GM18505 (cell line): ENCODE results near the gene APOBEC3B.
"Not testable (repeated sequence)": the region's sequence is repeated elsewhere in the genome, so short reads cannot be mapped to it uniquely, and the experiment has no call there.

ENCODE experiments used
- ATAC-seq: cut with Tn5 transposase; IDR thresholded peaks from one replicate; pipeline ENCODE4 v1.9.1; 2021; ENCODE audit not compliant: unreplicated experiment
- POLR2A ChIP-seq: IDR thresholded peaks from 4 replicates; pipeline ENCODE4 v1.6.1; 2011; ENCODE audit warnings: borderline replicate concordance; ENCODE audit not compliant: insufficient read depth, insufficient read length; ENCODE audit errors: extremely low read depth

The APOBEC3B gene

DNA sequence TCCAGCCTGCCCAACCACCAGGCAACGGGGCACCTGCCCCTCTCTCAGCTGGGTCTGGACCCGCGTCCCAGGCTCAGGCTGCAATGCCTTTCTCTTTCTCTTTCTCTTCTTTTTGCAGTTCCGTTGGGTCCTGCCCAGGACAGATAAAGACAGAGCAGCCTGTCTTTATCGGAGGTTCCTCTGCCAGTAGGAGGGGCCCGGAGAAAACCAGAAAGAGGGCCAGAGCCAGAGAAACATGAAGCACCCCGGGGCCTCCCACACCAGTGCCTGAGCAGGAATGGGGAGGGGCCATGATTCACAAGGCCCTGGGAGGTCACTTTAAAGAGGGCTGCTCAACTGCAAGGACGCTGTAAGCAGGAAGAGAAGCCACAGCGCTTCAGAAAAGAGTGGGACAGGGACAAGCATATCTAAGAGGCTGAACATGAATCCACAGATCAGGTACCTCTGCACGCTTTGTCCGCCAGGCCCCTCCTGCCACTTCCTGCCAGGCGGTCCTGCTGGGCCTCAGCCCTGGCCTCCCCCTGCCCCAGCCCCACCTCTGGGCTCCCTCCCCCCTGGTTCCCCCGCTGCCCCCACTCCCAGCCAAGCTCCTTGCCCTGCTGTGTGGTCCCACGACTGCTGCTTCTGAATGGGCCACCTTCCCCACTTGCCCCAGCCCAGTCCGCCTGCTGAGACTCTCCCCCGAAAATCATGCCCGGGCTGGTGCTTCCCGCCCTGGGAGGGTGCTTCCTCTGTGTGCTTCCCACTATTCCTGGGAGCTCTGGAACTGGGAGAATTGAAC lies 32.0 kb downstream of the APOBEC3B start, which contains the start of gene APOBEC3C:
Gene APOBEC3C (plus strand): TSS at position 316 of the 781 bp plus-strand sequence. CDS start 106 bp downstream, at position 422.
- peak; percentile 77 for ATAC-seq
- TF ChIP-seq POLR2A, result peak; percentile 77

DNA sequence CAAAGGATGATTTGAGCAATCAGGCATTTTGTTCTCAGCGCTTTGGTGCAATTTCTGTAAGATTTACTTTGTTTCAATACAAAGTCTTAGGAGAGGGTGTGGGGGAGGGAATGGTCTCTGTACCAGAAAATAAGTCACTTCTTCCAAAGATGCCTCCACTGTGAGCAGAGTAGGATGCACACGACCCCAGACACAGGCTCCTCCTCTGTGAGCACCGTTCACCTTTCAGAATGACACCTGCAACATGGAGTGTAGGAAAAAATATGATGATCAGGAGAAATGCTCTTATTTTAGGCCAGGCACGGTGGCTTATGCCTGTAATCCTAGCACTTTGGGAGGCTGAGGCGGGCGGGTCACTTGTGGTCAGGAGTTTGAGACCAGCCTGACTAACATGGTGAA lies 32.6 kb downstream of the APOBEC3B start:
- not testable (repeated sequence) for ATAC-seq

DNA sequence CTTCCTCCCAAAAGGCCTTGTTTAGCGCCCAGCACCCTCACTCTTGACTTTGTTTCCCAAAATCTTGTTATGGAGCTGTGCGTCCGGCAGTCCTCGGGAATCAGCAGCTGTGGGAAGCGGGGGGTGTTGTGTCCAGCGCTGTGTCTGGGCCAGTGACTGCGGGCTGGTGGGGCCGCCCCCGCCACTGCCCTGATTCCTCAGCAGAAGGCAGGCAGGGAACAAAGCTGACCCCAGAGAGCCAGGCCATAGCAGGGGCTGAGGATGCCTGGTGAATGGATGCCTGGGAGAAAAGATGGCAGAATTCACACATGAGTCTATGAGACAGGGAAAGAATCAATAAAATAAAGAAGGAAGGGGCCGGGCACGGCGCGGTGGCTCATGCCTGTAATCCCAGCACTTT lies 34.4 kb downstream of the APOBEC3B start:
- no peak for ATAC-seq

DNA sequence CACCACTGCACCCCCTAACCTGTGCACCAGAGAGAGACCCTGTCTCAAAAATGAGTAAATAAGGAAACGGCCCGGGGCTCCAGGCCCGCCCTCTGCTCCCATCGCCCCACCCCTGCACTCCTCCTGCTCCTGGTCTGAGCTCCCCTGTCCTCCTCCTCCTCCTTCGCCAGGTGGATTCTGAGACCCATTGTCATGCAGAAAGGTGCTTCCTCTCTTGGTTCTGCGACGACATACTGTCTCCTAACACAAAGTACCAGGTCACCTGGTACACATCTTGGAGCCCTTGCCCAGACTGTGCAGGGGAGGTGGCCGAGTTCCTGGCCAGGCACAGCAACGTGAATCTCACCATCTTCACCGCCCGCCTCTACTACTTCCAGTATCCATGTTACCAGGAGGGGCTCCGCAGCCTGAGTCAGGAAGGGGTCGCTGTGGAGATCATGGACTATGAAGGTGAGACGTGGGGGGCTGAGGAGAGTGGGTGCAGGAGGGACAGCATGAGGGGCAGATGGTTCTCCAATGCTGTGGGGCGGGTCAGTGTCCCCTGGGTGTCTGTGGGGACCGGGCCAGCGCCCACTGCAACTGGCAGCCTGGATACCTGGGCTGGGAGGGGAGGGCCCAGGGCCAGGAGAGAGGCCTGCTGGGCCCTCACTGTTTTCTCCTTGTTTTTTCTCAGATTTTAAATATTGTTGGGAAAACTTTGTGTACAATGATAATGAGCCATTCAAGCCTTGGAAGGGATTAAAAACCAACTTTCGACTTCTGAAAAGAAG lies 35.6 kb downstream of the APOBEC3B start:
- ATAC-seq, result no peak
- TF ChIP-seq POLR2A, result no peak

More for the DNA sequence above, 34.4 kb downstream of the APOBEC3B start:
- TF ChIP-seq POLR2A, result no peak

DNA sequence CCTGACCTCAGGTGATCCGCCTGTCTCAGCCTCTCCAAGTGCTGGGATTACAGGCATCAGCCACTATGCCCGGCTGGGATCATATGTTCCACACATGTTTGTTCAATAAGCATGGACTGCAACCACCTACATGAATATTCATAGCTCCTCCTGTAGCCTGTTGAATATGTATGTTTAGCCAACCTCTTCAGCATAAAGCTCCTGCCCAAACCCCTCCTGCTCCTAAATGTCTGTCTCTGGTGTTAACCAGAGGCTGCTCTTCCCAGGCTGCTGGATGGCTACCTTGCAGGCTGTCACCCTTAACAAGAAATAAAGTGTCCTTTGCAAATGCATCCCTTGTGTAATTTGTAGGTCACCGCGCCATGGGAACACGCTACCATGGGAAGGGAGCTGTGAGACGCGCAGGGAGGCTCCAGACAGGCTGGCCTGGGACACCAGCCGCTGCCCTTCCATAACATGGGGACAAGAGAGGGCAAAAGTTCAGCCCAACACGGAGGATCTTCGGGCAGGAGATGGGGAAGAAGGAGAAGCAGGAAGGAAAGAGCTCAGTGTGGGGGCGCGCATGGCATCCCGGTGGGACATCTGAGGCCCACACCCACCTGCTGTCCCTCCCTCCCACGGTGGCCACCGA lies 38.0 kb downstream of the APOBEC3B start:
- peak; percentile 20 for TF ChIP-seq POLR2A

DNA sequence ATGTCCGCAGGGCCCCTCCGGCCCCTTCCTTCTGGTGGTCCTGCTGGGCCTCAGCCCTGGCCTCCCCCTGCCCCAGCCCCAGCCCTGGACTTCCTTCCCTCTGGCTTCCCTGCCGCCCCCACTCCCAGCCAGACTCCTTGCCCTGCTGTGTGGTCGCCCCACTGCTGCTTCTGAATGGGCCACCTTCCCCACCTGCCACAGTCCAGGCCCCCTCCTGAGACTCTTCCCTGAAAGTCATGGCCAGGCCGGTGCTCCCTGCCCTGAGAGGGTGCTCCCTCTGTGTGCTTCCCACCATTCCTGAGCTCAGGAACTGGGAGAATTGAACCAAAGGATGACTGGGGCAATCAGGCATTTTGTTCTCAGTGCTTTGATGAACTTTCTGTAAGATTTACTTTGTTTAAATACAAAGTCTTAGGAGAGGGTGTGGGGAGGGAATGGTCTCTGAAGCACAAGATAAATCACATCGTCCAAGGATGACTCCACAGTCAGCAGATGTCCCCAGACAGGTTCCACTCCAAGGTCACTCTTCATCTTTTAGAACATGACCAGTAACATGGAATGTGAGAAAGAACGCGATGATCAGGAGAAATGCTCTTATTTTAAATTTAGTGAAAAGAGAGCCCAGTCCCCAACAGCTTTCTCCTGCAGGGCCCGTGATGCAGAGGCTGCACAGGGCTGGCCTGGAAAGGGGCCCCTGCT lies 39.6 kb downstream of the APOBEC3B start:
- no peak for ATAC-seq
- no peak for TF ChIP-seq POLR2A

More for the DNA sequence above, 38.0 kb downstream of the APOBEC3B start:
- not testable (repeated sequence) for ATAC-seq

DNA sequence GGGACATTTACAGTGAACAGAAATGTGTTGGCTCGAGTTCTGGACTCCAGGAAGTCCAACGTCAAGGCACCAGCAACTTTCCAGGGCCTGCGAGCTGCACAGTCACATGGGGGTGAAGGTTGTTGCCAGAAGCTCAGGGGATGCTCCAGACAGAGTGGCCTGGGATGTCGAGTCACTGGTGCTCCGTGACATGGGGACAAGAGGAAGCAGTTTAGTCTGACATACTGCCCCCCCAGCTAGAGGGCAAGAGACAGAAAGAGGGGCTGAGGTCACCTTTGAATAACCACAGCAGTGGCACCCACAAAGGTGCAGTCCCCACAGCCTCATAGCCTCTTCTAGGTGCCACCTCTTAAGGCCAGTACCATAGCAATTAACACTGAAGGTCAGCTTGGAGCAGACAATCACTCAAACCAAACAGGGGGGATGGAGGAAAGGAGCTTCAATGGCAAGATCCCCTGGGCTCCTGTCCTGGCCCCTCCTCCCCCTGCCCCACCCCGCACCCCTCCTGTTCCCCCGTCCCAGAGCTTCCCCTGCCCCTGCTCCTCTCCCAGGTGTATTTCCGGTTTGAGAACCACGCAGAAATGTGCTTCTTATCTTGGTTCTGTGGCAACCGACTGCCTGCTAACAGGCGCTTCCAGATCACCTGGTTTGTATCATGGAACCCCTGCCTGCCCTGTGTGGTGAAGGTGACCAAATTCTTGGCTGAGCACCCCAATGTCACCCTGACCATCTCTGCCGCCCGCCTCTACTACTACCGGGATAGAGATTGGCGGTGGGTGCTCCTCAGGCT lies 42.6 kb downstream of the APOBEC3B start:
- TF ChIP-seq POLR2A, result no peak
- no peak for ATAC-seq

DNA sequence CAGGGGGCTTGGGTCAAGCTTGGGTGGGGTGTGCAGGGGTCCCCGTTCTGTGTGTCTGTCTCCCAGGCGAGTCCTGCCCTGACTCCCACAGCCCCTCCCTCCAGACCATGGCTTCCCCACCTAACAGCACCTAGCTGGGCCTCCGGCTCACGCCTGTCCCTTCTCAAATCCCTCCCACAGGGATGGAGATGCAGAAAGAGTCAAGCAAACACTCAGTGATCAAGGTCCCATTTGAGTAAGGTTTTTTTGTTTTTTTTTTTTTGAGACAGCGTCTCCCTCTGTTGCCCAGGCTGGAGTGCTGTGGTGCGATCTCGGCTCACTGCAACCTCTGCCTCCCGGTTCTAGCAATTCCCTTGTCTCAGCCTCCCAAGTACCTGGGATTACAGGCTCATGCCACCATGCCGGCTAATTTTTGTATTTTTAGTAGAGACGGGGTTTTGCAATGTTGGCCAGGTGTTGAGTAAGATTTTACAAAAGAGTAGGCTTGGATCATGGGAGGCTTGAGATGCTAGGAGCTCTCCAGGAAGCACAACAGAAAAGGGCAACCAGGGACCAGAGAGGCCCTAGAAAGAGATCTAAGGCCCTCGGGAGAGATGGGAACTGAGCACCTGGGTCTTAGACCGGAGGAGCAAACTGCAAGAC lies 44.5 kb downstream of the APOBEC3B start:
- no peak for TF ChIP-seq POLR2A
- no peak for ATAC-seq

DNA sequence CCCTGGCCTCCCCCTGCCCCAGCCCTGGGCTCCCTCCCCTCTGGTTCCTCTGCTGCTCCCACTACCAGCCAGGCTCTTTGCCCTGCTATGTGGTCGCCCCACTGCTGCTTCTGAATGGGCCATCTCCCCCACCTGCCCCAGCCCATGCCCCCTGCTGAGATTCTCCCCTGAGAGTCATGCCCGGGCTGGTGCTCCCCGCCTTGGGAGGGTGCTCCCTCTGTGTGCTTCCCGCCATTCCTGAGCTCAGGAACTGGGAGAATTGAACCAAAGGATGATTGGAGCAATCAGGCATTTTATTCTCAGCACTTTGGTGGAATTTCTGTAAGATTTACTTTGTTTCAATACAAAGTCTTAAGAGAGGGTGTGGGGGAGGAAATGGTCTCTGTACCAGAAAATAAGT lies 45.6 kb downstream of the APOBEC3B start:
- TF ChIP-seq POLR2A, result no peak
- ATAC-seq, result no peak

DNA sequence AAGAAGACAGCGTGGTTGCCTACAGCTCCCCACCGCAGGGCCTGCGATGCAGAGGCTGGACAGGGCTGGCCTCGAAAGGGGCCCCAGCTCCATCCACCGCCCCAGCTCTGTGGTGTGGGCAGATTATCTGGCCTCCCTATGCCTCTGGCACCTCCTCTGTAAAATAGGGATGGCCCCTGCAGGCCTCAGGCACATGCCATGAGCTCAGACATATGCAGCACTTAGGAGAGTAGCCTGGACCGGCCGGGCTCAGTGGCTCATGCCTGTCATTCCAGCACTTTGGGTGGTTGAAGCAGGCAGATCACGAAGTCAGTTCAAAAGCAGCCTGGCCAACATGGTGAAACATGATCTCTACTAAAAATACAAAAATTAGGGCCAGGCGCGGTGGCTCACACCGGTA lies 46.1 kb downstream of the APOBEC3B start:
- no peak for ATAC-seq
- TF ChIP-seq POLR2A, result no peak

DNA sequence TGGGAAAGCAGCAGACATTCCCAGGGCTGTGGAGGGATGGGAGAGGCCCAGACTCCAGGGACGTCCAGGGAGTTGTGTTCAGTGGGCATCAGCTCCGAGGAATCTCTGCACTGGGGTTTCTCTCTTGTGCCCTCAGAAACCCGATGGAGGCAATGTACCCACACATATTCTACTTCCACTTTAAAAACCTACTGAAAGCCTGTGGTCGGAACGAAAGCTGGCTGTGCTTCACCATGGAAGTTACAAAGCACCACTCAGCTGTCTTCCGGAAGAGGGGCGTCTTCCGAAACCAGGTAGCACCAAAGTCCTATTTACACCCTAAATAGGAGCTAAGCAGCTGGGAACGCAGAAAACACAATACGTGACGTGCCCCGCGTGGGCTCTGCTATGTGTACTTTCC lies 47.1 kb downstream of the APOBEC3B start:
- TF ChIP-seq POLR2A, result no peak
- no peak for ATAC-seq

DNA sequence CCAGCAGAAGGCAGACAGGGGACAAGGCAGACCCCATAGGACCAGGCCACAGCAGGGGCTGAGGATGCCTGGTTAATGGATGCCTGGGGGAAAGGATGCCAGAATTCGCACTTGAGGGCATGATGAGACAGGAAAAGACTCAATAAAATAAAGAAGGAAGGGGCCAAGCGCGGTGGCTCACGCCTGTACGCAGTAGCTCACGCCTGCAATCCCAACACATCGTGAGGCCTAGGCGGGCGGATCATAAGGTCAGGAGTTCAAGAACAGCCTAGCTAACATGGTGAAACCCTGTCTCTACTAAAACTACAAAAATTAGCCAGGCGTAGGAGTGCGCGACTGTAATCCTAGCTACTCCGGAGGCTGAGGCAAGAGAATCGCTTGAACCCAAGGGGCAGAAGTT lies 48.6 kb downstream of the APOBEC3B start:
- no peak for ATAC-seq
- TF ChIP-seq POLR2A, result no peak

DNA sequence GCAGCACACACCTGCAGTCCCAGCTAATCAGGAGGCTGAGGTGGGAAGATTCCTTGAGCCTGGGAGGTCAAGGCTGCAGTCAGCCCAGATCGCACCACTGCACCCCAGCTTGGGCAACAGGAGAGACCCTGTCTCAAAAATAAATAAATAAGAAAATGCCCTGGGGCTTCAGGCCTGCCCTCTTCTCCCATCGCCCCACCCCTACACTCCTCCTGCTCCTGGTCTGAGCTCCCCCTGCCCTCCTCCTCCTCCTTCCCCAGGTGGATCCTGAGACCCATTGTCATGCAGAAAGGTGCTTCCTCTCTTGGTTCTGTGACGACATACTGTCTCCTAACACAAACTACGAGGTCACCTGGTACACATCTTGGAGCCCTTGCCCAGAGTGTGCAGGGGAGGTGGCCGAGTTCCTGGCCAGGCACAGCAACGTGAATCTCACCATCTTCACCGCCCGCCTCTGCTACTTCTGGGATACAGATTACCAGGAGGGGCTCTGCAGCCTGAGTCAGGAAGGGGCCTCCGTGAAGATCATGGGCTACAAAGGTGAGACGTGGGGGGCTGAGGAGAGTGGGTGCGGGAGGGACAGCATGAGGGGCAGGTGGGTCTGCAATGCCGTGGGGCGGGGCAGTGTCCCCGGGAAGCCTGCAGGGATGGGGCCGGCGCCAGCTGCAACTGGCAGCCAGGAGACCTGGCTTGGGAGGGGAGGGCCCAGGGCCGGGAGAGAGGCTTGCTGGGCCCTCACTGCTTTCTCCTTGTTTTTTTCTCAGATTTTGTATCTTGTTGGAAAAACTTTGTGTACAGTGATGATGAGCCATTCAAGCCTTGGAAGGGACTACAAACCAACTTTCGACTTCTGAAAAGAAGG lies 49.5 kb downstream of the APOBEC3B start:
- ATAC-seq, result not testable (repeated sequence)

DNA sequence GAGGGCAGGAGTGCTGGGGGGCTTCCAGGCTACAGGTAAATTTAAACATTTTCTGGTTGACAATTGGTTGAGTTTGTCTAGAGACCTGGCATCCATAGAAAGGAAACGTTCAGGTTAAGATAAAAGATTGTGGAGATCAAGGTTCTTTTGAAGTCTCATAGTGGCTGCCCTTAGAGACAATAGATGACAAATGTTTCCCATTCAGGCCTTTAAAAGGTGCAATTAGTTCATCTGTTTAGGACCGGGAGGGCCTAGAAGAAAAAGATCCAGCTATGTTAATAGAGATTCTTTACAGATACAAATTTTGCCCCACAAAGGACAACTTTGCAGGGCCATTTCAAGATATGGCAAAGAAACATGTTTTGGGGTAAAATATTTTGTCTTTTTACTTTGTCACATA lies 54.9 kb downstream of the APOBEC3B start:
- ATAC-seq, result not testable (repeated sequence)
